Stimulated activated CD4-positive, alpha-beta T cell treated with anti-CD3 and anti-CD28 coated beads, Interleukin-12 subunit alpha, Interleukin-12 subunit beta, amount 100 ng/mL, for 4 hours (primary cell): ENCODE measurements around the gene ASF1A.
A peak's percentile ranks its signal among the peaks of the same experiment; 100 is the strongest.
"Not testable (repeated sequence)": the region's sequence is repeated elsewhere in the genome, so short reads cannot be mapped to it uniquely, and the experiment has no call there.

Experiments used
- DNase-seq: peaks from one replicate; pipeline ENCODE4 v3.0.0-alpha.2; 2020

The ASF1A gene

GRCh38 chr6:118893807-118894424, at the start of gene ASF1A:
Gene ASF1A, plus strand, starts transcription at chr6:118894152. Its CDS starts 262 bp downstream, at chr6:118894414.
- DNase-seq, result peak; percentile 93

GRCh38 chr6:118844915-118845314, 49.0 kb upstream of the ASF1A start:
- no peak for DNase-seq

- DNase-seq, result no peak
These were observed 40.5 kb upstream of the ASF1A start for GRCh38 chr6:118853408-118853807.

- no peak for DNase-seq
These were observed 37.7 kb upstream of the ASF1A start for GRCh38 chr6:118856301-118856700.

- no peak for DNase-seq
These were observed 34.4 kb upstream of the ASF1A start for GRCh38 chr6:118859517-118860064.

GRCh38 chr6:118860363-118860762, 33.6 kb upstream of the ASF1A start:
- DNase-seq, result no peak

- no peak for DNase-seq
These were observed 33.1 kb upstream of the ASF1A start for GRCh38 chr6:118860880-118861279.

- DNase-seq, result no peak
These were observed 31.5 kb upstream of the ASF1A start for GRCh38 chr6:118862443-118862842.

GRCh38 chr6:118864341-118865099, 29.4 kb upstream of the ASF1A start:
- no peak for DNase-seq

GRCh38 chr6:118865100-118865391, 28.9 kb upstream of the ASF1A start:
- no peak for DNase-seq

- DNase-seq, result no peak
These were observed 26.8 kb upstream of the ASF1A start for GRCh38 chr6:118867181-118867580.

- DNase-seq, result not testable (repeated sequence)
These were observed 25.1 kb upstream of the ASF1A start for GRCh38 chr6:118868901-118869300.

GRCh38 chr6:118869350-118869749, 24.6 kb upstream of the ASF1A start:
- no peak for DNase-seq

GRCh38 chr6:118869894-118870589, 23.9 kb upstream of the ASF1A start:
- DNase-seq, result no peak

- DNase-seq, result no peak
These were observed 22.6 kb upstream of the ASF1A start for GRCh38 chr6:118871331-118871730.

- no peak for DNase-seq
These were observed 21.6 kb upstream of the ASF1A start for GRCh38 chr6:118872318-118872717.

- no peak for DNase-seq
These were observed 21.2 kb upstream of the ASF1A start for GRCh38 chr6:118872726-118873125.

- no peak for DNase-seq
These were observed 20.7 kb upstream of the ASF1A start for GRCh38 chr6:118873239-118873638.

GRCh38 chr6:118875672-118876071, 18.3 kb upstream of the ASF1A start:
- DNase-seq, result no peak

- no peak for DNase-seq
These were observed 17.8 kb upstream of the ASF1A start for GRCh38 chr6:118876198-118876597.

GRCh38 chr6:118876814-118877213, 17.1 kb upstream of the ASF1A start:
- no peak for DNase-seq

- DNase-seq, result no peak
These were observed 16.1 kb upstream of the ASF1A start for GRCh38 chr6:118877806-118878205.

- DNase-seq, result no peak
These were observed 12.3 kb upstream of the ASF1A start for GRCh38 chr6:118881440-118882313.
